GM23338 (cell line): ENCODE data around the gene ASB15. TPM values are rescaled to one million over a fixed set of nuclear protein-coding genes. Genes with fewer than 3 reads are reported as not detected.

Source experiments
- ATAC-seq: fragments of 200-7000 bp; cut with Tn5 transposase; 3 replicates; pipeline ENCODE4 v1.9.1; 2020
- DNase-seq: peaks from one replicate; pipeline ENCODE4 v3.0.0-alpha.2; 2015; ENCODE audit warnings: low spot score
- H2AFZ ChIP-seq: fragments of 200-600 bp; sonication (generic); 2 replicates; pipeline ENCODE4 v1.8.0; 2016; ENCODE audit warnings: antibody characterized with exemption, mild to moderate bottlenecking, moderate library complexity
- H3F3A ChIP-seq: fragments of 200-600 bp; sonication (generic); replicated peaks from 2 replicates; pipeline ENCODE4 v1.8.0; 2017; ENCODE audit warnings: antibody characterized with exemption, mixed run types, low read depth
- H3K27ac ChIP-seq: fragments of 200-600 bp; sonication (generic); 2 replicates; pipeline ENCODE4 v1.6.1; 2016; ENCODE audit warnings: low read depth
- H3K27me3 ChIP-seq: fragments of 200-600 bp; sonication (generic); 2 replicates; pipeline ENCODE4 v1.8.0; 2016; ENCODE audit warnings: mild to moderate bottlenecking, mixed run types, moderate library complexity; ENCODE audit not compliant: insufficient read depth
- H3K36me3 ChIP-seq: fragments of 200-600 bp; sonication (generic); 2 replicates; pipeline ENCODE4 v1.8.0; 2016; ENCODE audit warnings: mild to moderate bottlenecking; ENCODE audit not compliant: insufficient read depth
- H3K4me1 ChIP-seq: fragments of 200-600 bp; sonication (generic); 2 replicates; pipeline ENCODE4 v1.8.0; 2016; ENCODE audit warnings: mild to moderate bottlenecking, moderate library complexity; ENCODE audit not compliant: insufficient read depth
- H3K4me2 ChIP-seq: fragments of 200-600 bp; sonication (generic); 2 replicates; pipeline ENCODE4 v1.7.1; 2017; ENCODE audit warnings: mixed run types
- H3K4me3 ChIP-seq: fragments of 200-600 bp; sonication (generic); 2 replicates; pipeline ENCODE4 v1.6.1; 2016; ENCODE audit warnings: mixed run types
- H3K79me2 ChIP-seq: fragments of 200-600 bp; sonication (generic); replicated peaks from 2 replicates; pipeline ENCODE4 v1.8.0; 2017; ENCODE audit warnings: mild to moderate bottlenecking; ENCODE audit not compliant: insufficient read depth
- H3K9me2 ChIP-seq: fragments of 200-600 bp; sonication (generic); 2 replicates; pipeline ENCODE4 v1.8.0; 2017; ENCODE audit not compliant: insufficient read depth
- H4K20me1 ChIP-seq: fragments of 200-600 bp; sonication (generic); replicated peaks from 2 replicates; pipeline ENCODE4 v1.8.0; 2017; ENCODE audit warnings: mild to moderate bottlenecking; ENCODE audit not compliant: insufficient read depth
- H3K27ac Mint-ChIP-seq: 2 replicates; pipeline ENCODE4 v1.8.0; 2020; ENCODE audit warnings: inconsistent platforms, mild to moderate bottlenecking, moderate library complexity, mixed read lengths
- H3K27me3 Mint-ChIP-seq: 3 replicates; pipeline ENCODE4 v1.8.0; 2022; ENCODE audit warnings: low read depth, mild to moderate bottlenecking, moderate library complexity, mixed read lengths, inconsistent platforms; ENCODE audit not compliant: insufficient read depth, poor library complexity
- H3K36me3 Mint-ChIP-seq: 3 replicates; pipeline ENCODE4 v1.8.0; 2021; ENCODE audit warnings: low read depth, mild to moderate bottlenecking, inconsistent platforms, moderate library complexity, mixed read lengths
- H3K4me1 Mint-ChIP-seq: 3 replicates; pipeline ENCODE4 v1.8.0; 2020; ENCODE audit warnings: mild to moderate bottlenecking, inconsistent platforms, mixed read lengths
- H3K4me3 Mint-ChIP-seq: 3 replicates; pipeline ENCODE4 v1.8.0; 2021; ENCODE audit warnings: moderate library complexity, mild to moderate bottlenecking, inconsistent platforms, mixed read lengths
- H3K9me3 Mint-ChIP-seq: 3 replicates; pipeline ENCODE4 v1.8.0; 2020; ENCODE audit warnings: moderate library complexity, mild to moderate bottlenecking, inconsistent platforms, mixed read lengths
- CREB1 ChIP-seq: fragments of 250-450 bp; sonication (Bioruptor Pico); IDR thresholded peaks from 2 replicates; pipeline ENCODE4 v1.5.0; 2020; ENCODE audit warnings: low read depth, mild to moderate bottlenecking, moderate library complexity
- CTCF ChIP-seq, 2 experiments: fragments of 200-600 bp in 1 of 2; sonication (generic) in 1 of 2; conservative IDR thresholded peaks; 2 replicates each; pipeline versions ENCODE4 v1.5.1 to v1.6.1; 2016 to 2017; ENCODE audit warnings: antibody characterized with exemption in 2 of 2, low read depth in 2 of 2, mild to moderate bottlenecking in 2 of 2, moderate library complexity in 1 of 2
- EZH2 ChIP-seq: fragments of 200-600 bp; sonication (generic); IDR thresholded peaks from one replicate; pipeline ENCODE4 v1.8.0; 2017; ENCODE audit warnings: antibody characterized with exemption, mild to moderate bottlenecking, low read depth; ENCODE audit not compliant: unreplicated experiment
- EZH2phosphoT487 ChIP-seq: fragments of 200-600 bp; sonication (generic); IDR thresholded peaks from one replicate; pipeline ENCODE4 v1.8.1; 2018; ENCODE audit warnings: antibody characterized with exemption; ENCODE audit not compliant: unreplicated experiment
- JUNB ChIP-seq: IDR thresholded peaks from one replicate; pipeline ENCODE4 v1.6.1; 2016; ENCODE audit warnings: antibody characterized with exemption; ENCODE audit not compliant: unreplicated experiment
- POLR2AphosphoS5 ChIP-seq: IDR thresholded peaks from 2 replicates; pipeline ENCODE4 v1.6.1; 2016; ENCODE audit warnings: antibody characterized with exemption, low read depth
- REST ChIP-seq: IDR thresholded peaks from one replicate; pipeline ENCODE4 v1.6.1; 2018; ENCODE audit warnings: antibody characterized with exemption; ENCODE audit not compliant: unreplicated experiment
- STAT1 ChIP-seq: IDR thresholded peaks from one replicate; pipeline ENCODE4 v1.6.1; 2016; ENCODE audit warnings: antibody characterized with exemption; ENCODE audit not compliant: unreplicated experiment
- ZNF114 ChIP-seq: fragments of 250-450 bp; sonication (Bioruptor Pico); IDR thresholded peaks from 2 replicates; pipeline ENCODE4 v1.5.0; 2020; ENCODE audit warnings: mild to moderate bottlenecking, moderate library complexity
- ZNF462 ChIP-seq: fragments of 250-450 bp; sonication (Bioruptor Pico); IDR thresholded peaks from 2 replicates; pipeline ENCODE4 v1.5.0; 2020; ENCODE audit warnings: mild to moderate bottlenecking, moderate library complexity
- polyA plus RNA-seq: library from polyadenylated mRNA; unstranded; fragments of >200 nt; fragmentation: Nextera tagmentation; extraction: Ambion mirVana; gene quantifications from 2 replicates; pipeline ENCODE4 v1.2.1, GENCODE V29; 2016
- total RNA-seq: library from RNA; depleted of rRNA; stranded (reverse); fragments of >200 nt; shearing (Covaris generic); gene quantifications from 2 replicates; pipeline ENCODE4 v1.2.3, GENCODE V29; 2014

Gene ASB15
- total and polyA plus RNA-seq, 2 experiments from 2014 or later = not detected

- TF ChIP-seq EZH2phosphoT487 (no peak), JUNB (no peak), POLR2AphosphoS5 (no peak), EZH2 (no peak)
Measured at GRCh38 chr7:123616223-123616622, 14.6 kb downstream of the ASB15 start (continued).

- H2AFZ ChIP-seq = 0 out of 2 replicates have a peak overlapping the region, but pooled peaks have one; percentile 2
- no peak overlapping the region for H3K4me2 ChIP-seq
- no peak overlapping the region for H3K27ac Mint-ChIP-seq
- H3K4me3 ChIP-seq = no peak overlapping the region
- H3K27ac ChIP-seq = no peak overlapping the region
- no peaks in the 10 kb centered on the region for H3K36me3 ChIP-seq
- DNase-seq (no peak), ATAC-seq (no peak)
- H3K79me2 ChIP-seq = no peaks in the 10 kb centered on the region
- no peaks in the 10 kb centered on the region for H4K20me1 ChIP-seq
- H3F3A ChIP-seq = no peaks in the 10 kb centered on the region
- H3K36me3 Mint-ChIP-seq = no peaks in the 10 kb centered on the region
- no peak overlapping the region for H3K4me3 Mint-ChIP-seq
- H3K9me2 ChIP-seq = peaks cover 12% of the 10 kb centered on the region; the same call in 1 of the 2 replicates
- TF ChIP-seq ZNF114 (CRISPR knock-in tag) (no peak), CTCF (conservative IDR thresholded peaks at IDR 0.05; ENCODE audit: low read depth in 2 of 2) (no peak), EZH2 (no peak), JUNB (no peak), CREB1 (CRISPR knock-in tag) (no peak), POLR2AphosphoS5 (no peak), STAT1 (no peak), REST (no peak), ZNF462 (CRISPR knock-in tag) (no peak)
- H3K9me3 Mint-ChIP-seq = no peaks in the 10 kb centered on the region
- H3K27me3 ChIP-seq = no peaks in the 10 kb centered on the region
- H3K4me1 ChIP-seq = no peaks in the 10 kb centered on the region
- no peaks in the 10 kb centered on the region for H3K27me3 Mint-ChIP-seq
- H3K4me1 Mint-ChIP-seq = no peaks in the 10 kb centered on the region
Measured at GRCh38 chr7:123621707-123622106, 20.1 kb downstream of the ASB15 start.
